ENCODE data around the gene CPED1.

CPED1 gene

GRCh38 chr7:121262969-121263368 is 274.5 kb downstream of the CPED1 start:
- Histone ChIP-seq H3K36me3 (ENCODE audit: control insufficient read depth in 1 of 2, insufficient read depth in 2 of 2, low read depth in 1 of 2, low read length in 2 of 2) (peaks cover 0 to 13% of the 10 kb centered on the region in 2 experiments), H2BK120ac (ENCODE audit: low read depth, low read length) (no peak overlapping the region), H3K9ac (ENCODE audit: low read length) (no peak overlapping the region), H3K79me1 (replicated peaks; ENCODE audit: low read length, poor library complexity, severe bottlenecking) (no peaks in the 10 kb centered on the region), H3K14ac (ENCODE audit: low read length in 2 of 2) (no peak overlapping the region), H3K4me2 (ENCODE audit: low read length, poor library complexity, severe bottlenecking) (no peak overlapping the region), H3K27me3 (ENCODE audit: control insufficient read depth in 1 of 2, insufficient read depth in 1 of 2, low read length in 2 of 2) (no peaks in the 10 kb centered on the region), H3K4ac (ENCODE audit: low read depth in 1 of 2, low read length in 2 of 2) (no peak overlapping the region), H3K18ac (ENCODE audit: low read depth in 1 of 2, low read length in 2 of 2) (no peak overlapping the region), H3K27ac (ENCODE audit: low read length, poor library complexity, severe bottlenecking) (no peak overlapping the region), H3K23ac (ENCODE audit: low read length in 2 of 2) (no peak overlapping the region), H3K4me1 (ENCODE audit: control insufficient read depth, insufficient read depth, low read depth, low read length) (no peaks in the 10 kb centered on the region), H2AFZ (ENCODE audit: low read depth, low read length) (no peak overlapping the region), H2BK15ac (ENCODE audit: low read depth, poor library complexity, severe bottlenecking) (no peak overlapping the region), H4K8ac (ENCODE audit: low read length) (no peak overlapping the region), H3K4me3 (ENCODE audit: insufficient read depth in 1 of 2, low read depth in 1 of 2, low read length in 2 of 2) (no peak overlapping the region), H2BK5ac (ENCODE audit: low read depth, low read length, poor library complexity, severe bottlenecking) (no peak overlapping the region), H3K9me3 (ENCODE audit: control insufficient read depth, low read length) (no peaks in the 10 kb centered on the region), H2AK5ac (ENCODE audit: low read length, severe bottlenecking) (no peak overlapping the region), H2BK12ac (ENCODE audit: low read length in 2 of 2) (no peak overlapping the region), H4K91ac (ENCODE audit: low read length) (no peak overlapping the region)
- DNase-seq: no peak
- WGBS: no CpG with 5 or more reads among the region's 1 CpG

- no peaks in the 10 kb centered on the region for H3K27me3 ChIP-seq (ENCODE audit: control insufficient read depth in 1 of 2, insufficient read depth in 1 of 2, low read length in 2 of 2)
- H3K4me3 ChIP-seq (ENCODE audit: insufficient read depth in 1 of 2, low read depth in 1 of 2, low read length in 2 of 2): no peak overlapping the region
- H2BK5ac ChIP-seq (ENCODE audit: low read depth, low read length, poor library complexity, severe bottlenecking): no peak overlapping the region
- no peak overlapping the region for H4K91ac ChIP-seq (ENCODE audit: low read length)
- no peak overlapping the region for H2BK15ac ChIP-seq (ENCODE audit: low read depth, poor library complexity, severe bottlenecking)
- no peaks in the 10 kb centered on the region for H3K4me1 ChIP-seq (ENCODE audit: control insufficient read depth, insufficient read depth, low read depth, low read length)
- DNase-seq: no peak
- H3K27ac ChIP-seq (ENCODE audit: low read length, poor library complexity, severe bottlenecking): no peak overlapping the region
- peaks cover 0 to 21% of the 10 kb centered on the region in 2 experiments for H3K36me3 ChIP-seq (ENCODE audit: control insufficient read depth in 1 of 2, insufficient read depth in 2 of 2, low read depth in 1 of 2, low read length in 2 of 2)
- H3K14ac ChIP-seq (ENCODE audit: low read length in 2 of 2): no peak overlapping the region
- H3K79me1 ChIP-seq (replicated peaks; ENCODE audit: low read length, poor library complexity, severe bottlenecking): no peaks in the 10 kb centered on the region
- H3K4me2 ChIP-seq (ENCODE audit: low read length, poor library complexity, severe bottlenecking): no peak overlapping the region
- H3K18ac ChIP-seq (ENCODE audit: low read depth in 1 of 2, low read length in 2 of 2): no peak overlapping the region
- no peak overlapping the region for H3K23ac ChIP-seq (ENCODE audit: low read length in 2 of 2)
- no peak overlapping the region for H2BK120ac ChIP-seq (ENCODE audit: low read depth, low read length)
- no peak overlapping the region for H2BK12ac ChIP-seq (ENCODE audit: low read length in 2 of 2)
- 93% methylated on average over 3 of the region's 3 CpGs for WGBS
- H4K8ac ChIP-seq (ENCODE audit: low read length): no peak overlapping the region
- H3K4ac ChIP-seq (ENCODE audit: low read depth in 1 of 2, low read length in 2 of 2): no peak overlapping the region
- H2AK5ac ChIP-seq (ENCODE audit: low read length, severe bottlenecking): no peak overlapping the region
- H2AFZ ChIP-seq (ENCODE audit: low read depth, low read length): no peak overlapping the region
- no peak overlapping the region for H3K9ac ChIP-seq (ENCODE audit: low read length)
- no peaks in the 10 kb centered on the region for H3K9me3 ChIP-seq (ENCODE audit: control insufficient read depth, low read length)
Measured at GRCh38 chr7:121266307-121266894, 277.9 kb downstream of the CPED1 start.

GRCh38 chr7:121267612-121268011 is 279.1 kb downstream of the CPED1 start:
- Histone ChIP-seq H3K36me3 (ENCODE audit: control insufficient read depth in 1 of 2, insufficient read depth in 2 of 2, low read depth in 1 of 2, low read length in 2 of 2) (peaks cover 0 to 23% of the 10 kb centered on the region in 2 experiments), H4K8ac (ENCODE audit: low read length) (no peak overlapping the region), H3K79me1 (replicated peaks; ENCODE audit: low read length, poor library complexity, severe bottlenecking) (no peaks in the 10 kb centered on the region), H3K4me1 (ENCODE audit: control insufficient read depth, insufficient read depth, low read depth, low read length) (no peaks in the 10 kb centered on the region), H3K27ac (ENCODE audit: low read length, poor library complexity, severe bottlenecking) (no peak overlapping the region), H3K14ac (ENCODE audit: low read length in 2 of 2) (no peak overlapping the region), H2BK120ac (ENCODE audit: low read depth, low read length) (no peak overlapping the region), H3K4me3 (ENCODE audit: insufficient read depth in 1 of 2, low read depth in 1 of 2, low read length in 2 of 2) (no peak overlapping the region), H2BK5ac (ENCODE audit: low read depth, low read length, poor library complexity, severe bottlenecking) (no peak overlapping the region), H2AFZ (ENCODE audit: low read depth, low read length) (no peak overlapping the region), H3K4me2 (ENCODE audit: low read length, poor library complexity, severe bottlenecking) (no peak overlapping the region), H2BK15ac (ENCODE audit: low read depth, poor library complexity, severe bottlenecking) (no peak overlapping the region), H2BK12ac (ENCODE audit: low read length in 2 of 2) (no peak overlapping the region), H4K91ac (ENCODE audit: low read length) (no peak overlapping the region), H3K23ac (ENCODE audit: low read length in 2 of 2) (no peak overlapping the region), H3K9me3 (ENCODE audit: control insufficient read depth, low read length) (no peaks in the 10 kb centered on the region), H3K4ac (ENCODE audit: low read depth in 1 of 2, low read length in 2 of 2) (no peak overlapping the region), H3K9ac (ENCODE audit: low read length) (no peak overlapping the region), H2AK5ac (ENCODE audit: low read length, severe bottlenecking) (no peak overlapping the region), H3K18ac (ENCODE audit: low read depth in 1 of 2, low read length in 2 of 2) (peak overlapping the region in 1 of 2 experiments; percentile 21), H3K27me3 (ENCODE audit: control insufficient read depth in 1 of 2, insufficient read depth in 1 of 2, low read length in 2 of 2) (no peaks in the 10 kb centered on the region)
- 44% methylated on average over 1 of the region's 1 CpG for WGBS
- peak; percentile 23 for DNase-seq

GRCh38 chr7:121269798-121270197 is 281.3 kb downstream of the CPED1 start:
- H2AFZ ChIP-seq (ENCODE audit: low read depth, low read length): no peak overlapping the region
- 87% methylated on average over 3 of the region's 3 CpGs for WGBS
- H4K91ac ChIP-seq (ENCODE audit: low read length): no peak overlapping the region
- DNase-seq: no peak
- no peak overlapping the region for H3K4ac ChIP-seq (ENCODE audit: low read depth in 1 of 2, low read length in 2 of 2)
- no peak overlapping the region for H2BK120ac ChIP-seq (ENCODE audit: low read depth, low read length)
- H2BK12ac ChIP-seq (ENCODE audit: low read length in 2 of 2): no peak overlapping the region
- H4K8ac ChIP-seq (ENCODE audit: low read length): no peak overlapping the region
- no peak overlapping the region for H2BK5ac ChIP-seq (ENCODE audit: low read depth, low read length, poor library complexity, severe bottlenecking)
- no peaks in the 10 kb centered on the region for H3K79me1 ChIP-seq (replicated peaks; ENCODE audit: low read length, poor library complexity, severe bottlenecking)
- H3K23ac ChIP-seq (ENCODE audit: low read length in 2 of 2): no peak overlapping the region
- no peak overlapping the region for H2BK15ac ChIP-seq (ENCODE audit: low read depth, poor library complexity, severe bottlenecking)
- H3K36me3 ChIP-seq (ENCODE audit: control insufficient read depth in 1 of 2, insufficient read depth in 2 of 2, low read depth in 1 of 2, low read length in 2 of 2): peaks cover 0 to 23% of the 10 kb centered on the region in 2 experiments
- H3K18ac ChIP-seq (ENCODE audit: low read depth in 1 of 2, low read length in 2 of 2): no peak overlapping the region
- H3K4me3 ChIP-seq (ENCODE audit: insufficient read depth in 1 of 2, low read depth in 1 of 2, low read length in 2 of 2): no peak overlapping the region
- H2AK5ac ChIP-seq (ENCODE audit: low read length, severe bottlenecking): no peak overlapping the region
- H3K14ac ChIP-seq (ENCODE audit: low read length in 2 of 2): no peak overlapping the region
- H3K9me3 ChIP-seq (ENCODE audit: control insufficient read depth, low read length): no peaks in the 10 kb centered on the region
- no peak overlapping the region for H3K9ac ChIP-seq (ENCODE audit: low read length)
- no peak overlapping the region for H3K4me2 ChIP-seq (ENCODE audit: low read length, poor library complexity, severe bottlenecking)
- no peaks in the 10 kb centered on the region for H3K27me3 ChIP-seq (ENCODE audit: control insufficient read depth in 1 of 2, insufficient read depth in 1 of 2, low read length in 2 of 2)
- H3K27ac ChIP-seq (ENCODE audit: low read length, poor library complexity, severe bottlenecking): no peak overlapping the region
- no peaks in the 10 kb centered on the region for H3K4me1 ChIP-seq (ENCODE audit: control insufficient read depth, insufficient read depth, low read depth, low read length)

Data from mesenchymal stem cell (in vitro differentiated cells and primary cell).